ENCODE results near the gene ARHGEF38.
A peak's percentile ranks its signal among the peaks of the same experiment; 100 is the strongest.

DNA sequence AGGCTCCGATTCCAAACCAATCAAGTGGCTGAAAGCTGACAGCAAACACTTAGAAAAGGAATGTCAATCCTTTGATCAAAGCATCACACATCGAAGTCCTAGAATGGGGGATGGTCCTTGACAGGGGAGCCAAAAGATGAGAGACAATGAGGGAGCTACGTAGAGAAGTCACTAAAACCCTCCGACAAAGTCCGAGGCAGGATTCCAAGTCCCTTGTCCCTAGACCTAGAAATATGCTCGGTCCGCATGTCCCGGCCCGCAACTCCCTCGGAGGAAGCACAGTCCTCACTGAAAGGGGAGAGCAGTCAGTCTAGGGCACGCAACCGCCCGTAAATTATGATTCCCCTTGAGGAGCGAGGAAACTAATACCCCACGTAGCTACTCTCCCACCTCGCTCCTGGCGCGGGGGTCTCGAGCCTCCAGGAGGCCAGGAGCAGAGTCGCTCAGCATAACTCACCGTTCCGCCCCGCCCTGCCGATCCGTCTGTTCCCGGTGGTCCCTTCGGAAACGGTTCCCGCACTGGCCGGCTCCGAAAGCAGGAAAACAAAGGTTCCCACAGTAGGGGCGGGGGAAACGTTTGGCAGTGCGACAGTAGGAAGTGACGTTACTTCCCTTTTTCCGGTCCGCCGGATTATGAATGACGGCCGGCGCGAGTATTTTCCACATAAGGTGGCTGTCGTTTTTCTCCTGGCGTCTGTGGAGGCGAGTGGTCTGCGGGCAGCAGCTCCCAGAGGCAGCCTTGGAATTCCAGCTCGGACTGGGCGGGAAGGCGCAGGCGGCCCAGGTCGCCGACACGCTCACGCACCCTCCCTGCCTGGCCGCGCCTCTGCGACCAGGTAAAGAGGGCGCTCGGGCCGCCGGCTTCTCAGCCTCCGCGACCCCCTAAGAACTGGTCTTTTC is 156.0 kb downstream of the ARHGEF38 start, which contains the start of the genes GSTCD and INTS12:
- TF ChIP-seq EP300 (IDR thresholded peaks at IDR 0.05; ENCODE audit: borderline replicate concordance) (no peak; the same call in none of the 2 replicates), TEAD4 (IDR thresholded peaks at IDR 0.05) (0 out of 2 replicates have a peak, but pooled peaks have one; percentile 12)
